DMS114 treated with DMSO at 0.1 percent for 48 hours (cell line): ENCODE results near the gene ADIPOR2.

Experiments
- DNase-seq: peaks from one replicate; lab custom pipeline; 2025; ENCODE audit not compliant: unreplicated experiment; lab: John Stamatoyannopoulos, UW

Gene ADIPOR2, protein sequence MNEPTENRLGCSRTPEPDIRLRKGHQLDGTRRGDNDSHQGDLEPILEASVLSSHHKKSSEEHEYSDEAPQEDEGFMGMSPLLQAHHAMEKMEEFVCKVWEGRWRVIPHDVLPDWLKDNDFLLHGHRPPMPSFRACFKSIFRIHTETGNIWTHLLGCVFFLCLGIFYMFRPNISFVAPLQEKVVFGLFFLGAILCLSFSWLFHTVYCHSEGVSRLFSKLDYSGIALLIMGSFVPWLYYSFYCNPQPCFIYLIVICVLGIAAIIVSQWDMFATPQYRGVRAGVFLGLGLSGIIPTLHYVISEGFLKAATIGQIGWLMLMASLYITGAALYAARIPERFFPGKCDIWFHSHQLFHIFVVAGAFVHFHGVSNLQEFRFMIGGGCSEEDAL

DNA sequence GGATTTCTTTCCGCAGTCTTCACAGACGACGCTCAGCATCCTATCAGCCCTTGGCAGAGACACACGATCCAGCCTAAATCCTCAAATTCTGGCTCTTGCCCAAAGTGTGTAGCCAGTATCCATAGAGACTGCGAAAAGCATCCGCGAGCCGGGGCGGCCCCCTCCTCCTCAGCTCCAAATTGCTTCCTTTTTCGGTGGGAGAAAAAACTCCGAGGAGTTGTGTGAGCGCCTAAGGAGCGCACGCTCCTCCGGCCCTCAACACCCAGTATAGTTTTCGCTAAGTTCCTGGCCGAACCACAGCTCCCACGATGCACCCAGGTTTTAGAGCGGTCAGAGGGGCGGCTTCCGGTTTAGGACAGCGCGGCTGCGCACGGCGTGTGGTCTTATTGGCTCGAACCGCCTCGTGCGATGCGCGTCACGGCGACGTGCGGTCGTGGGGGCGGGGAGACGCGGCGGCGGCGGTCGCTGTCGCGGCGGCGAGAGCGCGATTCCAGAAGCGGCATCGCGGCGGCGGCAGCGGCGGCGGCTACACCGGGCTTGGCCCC, at the start of gene ADIPOR2:
ADIPOR2 (plus strand) TSS at position 493 of the 545 bp plus-strand sequence. CDS start 63,274 bp downstream, outside the sequence.
- peak; percentile 90 for DNase-seq

DNA sequence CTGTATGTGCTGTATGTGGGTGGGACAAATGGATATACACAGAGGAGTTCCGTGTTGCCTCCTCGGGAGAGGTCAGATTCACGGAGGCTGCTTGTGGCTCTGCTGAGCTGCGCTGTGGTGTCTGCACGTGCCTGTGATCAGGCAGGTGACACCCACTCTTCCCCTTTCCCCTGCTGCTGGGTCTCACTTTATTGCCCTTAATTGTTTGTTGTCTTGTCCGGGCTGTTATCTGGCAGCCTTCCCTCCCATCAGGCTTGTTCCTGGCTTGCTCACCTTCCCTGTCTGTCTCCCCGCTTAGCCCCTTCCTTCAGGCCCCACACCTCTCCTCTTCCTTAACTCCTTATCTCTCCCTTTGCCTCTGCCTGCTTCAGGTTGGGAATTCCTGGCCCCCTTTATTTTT, 48.4 kb upstream of the ADIPOR2 start:
- DNase-seq = no peak

DNA sequence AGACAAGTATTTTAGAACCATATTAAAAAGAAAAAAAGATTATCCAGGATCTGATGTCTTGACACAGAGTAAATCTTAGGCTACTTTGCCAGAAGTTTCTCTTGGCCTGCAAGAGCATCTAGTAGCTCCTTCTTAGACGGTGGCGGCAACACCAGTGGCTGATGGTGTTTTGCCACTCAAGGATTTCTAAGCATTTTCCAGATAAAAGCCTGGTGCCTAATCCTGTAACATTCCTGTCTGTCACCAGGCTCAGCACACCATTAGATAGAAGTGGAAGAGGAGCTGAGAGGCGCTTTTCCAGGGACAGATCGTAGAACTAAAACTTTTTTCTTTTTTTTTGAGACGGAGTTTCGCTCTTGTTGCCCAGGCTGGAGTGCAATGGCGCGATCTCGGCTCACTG, 47.8 kb upstream of the ADIPOR2 start:
- no peak for DNase-seq

DNA sequence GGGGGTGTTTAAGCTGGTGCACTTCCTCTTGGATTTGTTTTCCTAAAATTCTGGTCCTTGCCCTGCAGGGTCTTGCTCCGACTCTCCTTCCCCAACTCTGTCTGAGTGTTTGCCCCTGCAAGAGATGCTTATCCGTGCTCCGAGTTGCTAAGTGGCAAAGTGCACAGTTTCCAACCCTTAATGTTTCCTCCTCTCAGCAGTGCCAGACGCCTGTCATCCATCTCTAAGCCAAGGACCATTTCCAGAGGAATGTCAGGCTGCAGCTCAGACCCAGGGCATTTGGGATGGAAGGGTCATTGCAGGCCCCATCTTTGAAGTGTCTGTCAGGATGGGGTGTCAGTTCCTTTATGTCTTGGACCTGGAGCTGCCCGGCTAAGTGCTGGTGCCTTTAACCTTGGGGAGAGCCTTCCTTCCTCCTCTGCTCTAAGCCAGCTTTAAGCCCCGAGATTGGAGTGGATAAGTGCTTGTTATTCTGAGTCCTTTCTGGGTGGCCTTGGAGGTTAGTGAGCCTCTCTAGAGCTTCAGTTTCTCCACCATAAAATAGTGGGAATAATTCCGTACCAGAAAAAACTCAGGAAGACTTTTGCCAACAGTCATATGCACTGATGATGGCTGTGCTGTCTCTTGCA, 46.9 kb upstream of the ADIPOR2 start:
- no peak for DNase-seq

DNA sequence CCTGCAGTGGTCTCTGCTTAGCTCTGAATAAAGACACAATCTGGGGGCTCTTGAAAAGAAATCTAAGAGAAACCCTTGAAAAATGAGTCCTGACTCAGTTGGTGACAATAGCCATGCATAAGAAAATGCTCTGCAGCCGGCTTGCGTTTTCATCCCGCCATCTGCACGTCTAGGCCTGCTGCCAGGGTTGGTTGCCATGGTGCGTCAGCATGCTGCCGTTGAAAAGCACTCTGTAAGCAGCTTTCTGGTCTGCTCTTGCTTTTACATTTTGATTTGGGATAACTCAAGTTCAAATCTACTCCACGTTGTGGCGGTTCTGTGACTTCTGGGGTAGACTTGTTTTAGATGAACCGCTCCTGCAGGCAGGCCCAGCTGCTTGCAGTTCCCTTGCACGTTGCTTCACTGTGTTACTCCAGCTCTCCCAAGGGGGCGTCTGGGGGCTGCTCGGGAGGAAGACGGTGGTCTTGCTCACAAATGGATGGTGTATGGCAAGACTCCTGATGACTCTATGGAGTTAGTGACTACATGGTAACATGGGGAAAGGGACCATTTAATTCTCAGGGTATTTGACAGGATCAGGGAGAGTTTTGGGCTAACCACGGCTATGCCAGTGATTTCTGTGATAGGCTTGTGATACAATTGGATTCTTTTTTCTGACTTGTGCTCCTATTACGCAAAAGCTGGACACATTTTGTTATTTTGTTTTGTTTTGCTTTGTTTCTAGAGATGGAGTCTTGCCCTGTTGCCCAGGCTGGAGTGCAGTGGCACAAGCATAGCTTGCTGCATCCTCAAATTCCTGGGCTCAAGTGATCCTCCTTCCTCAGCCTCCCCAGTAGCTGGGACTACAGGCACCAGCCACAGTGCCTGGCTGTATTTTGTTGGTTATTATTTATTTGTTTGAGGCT, 46.1 kb upstream of the ADIPOR2 start:
- DNase-seq = no peak

DNA sequence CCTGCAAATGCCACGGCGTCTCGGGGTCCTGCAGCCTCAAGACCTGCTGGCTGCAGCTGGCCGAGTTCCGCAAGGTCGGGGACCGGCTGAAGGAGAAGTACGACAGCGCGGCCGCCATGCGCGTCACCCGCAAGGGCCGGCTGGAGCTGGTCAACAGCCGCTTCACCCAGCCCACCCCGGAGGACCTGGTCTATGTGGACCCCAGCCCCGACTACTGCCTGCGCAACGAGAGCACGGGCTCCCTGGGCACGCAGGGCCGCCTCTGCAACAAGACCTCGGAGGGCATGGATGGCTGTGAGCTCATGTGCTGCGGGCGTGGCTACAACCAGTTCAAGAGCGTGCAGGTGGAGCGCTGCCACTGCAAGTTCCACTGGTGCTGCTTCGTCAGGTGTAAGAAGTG, 45.1 kb upstream of the ADIPOR2 start:
- DNase-seq = no peak

DNA sequence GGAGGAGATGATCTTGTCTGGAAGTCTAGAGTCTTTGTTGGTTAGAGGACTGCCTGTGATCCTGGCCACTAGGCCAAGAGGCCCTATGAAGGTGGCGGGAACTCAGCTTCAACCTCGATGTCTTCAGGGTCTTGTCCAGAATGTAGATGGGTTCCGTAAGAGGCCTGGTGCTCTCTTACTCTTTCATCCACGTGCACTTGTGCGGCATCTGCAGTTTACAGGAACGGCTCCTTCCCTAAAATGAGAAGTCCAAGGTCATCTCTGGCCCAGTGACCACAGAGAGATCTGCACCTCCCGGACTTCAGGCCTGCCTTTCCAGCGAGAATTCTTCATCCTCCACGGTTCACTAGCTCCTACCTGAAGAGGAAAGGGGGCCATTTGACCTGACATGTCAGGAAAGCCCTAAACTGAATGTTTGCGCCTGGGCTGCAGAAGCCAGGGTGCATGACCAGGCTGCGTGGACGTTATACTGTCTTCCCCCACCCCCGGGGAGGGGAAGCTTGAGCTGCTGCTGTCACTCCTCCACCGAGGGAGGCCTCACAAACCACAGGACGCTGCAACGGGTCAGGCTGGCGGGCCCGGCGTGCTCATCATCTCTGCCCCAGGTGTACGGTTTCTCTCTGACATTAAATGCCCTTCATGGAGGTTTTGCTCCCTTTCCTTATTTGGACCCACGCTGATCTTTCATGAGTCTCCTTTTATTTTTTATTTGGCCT, 44.1 kb upstream of the ADIPOR2 start:
- DNase-seq = no peak

DNA sequence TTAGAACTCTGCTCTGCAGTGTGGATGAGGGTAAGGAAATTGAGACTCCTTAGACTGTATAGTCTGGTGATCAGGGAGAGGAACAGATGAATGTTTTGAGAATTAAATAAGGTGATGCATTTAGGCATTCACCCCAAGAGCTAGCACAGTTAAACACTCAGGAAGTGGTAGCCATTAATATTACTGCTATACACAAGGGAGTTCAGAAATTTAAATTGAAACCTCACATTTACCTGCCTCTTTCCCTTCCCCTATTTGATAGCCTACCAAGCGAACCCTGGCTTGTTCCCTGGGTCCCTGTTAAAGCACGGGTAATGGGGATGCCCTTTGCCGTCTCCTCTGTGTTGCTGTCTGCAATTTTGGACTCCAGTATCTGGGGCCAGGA, 43.6 kb upstream of the ADIPOR2 start:
- DNase-seq = no peak

DNA sequence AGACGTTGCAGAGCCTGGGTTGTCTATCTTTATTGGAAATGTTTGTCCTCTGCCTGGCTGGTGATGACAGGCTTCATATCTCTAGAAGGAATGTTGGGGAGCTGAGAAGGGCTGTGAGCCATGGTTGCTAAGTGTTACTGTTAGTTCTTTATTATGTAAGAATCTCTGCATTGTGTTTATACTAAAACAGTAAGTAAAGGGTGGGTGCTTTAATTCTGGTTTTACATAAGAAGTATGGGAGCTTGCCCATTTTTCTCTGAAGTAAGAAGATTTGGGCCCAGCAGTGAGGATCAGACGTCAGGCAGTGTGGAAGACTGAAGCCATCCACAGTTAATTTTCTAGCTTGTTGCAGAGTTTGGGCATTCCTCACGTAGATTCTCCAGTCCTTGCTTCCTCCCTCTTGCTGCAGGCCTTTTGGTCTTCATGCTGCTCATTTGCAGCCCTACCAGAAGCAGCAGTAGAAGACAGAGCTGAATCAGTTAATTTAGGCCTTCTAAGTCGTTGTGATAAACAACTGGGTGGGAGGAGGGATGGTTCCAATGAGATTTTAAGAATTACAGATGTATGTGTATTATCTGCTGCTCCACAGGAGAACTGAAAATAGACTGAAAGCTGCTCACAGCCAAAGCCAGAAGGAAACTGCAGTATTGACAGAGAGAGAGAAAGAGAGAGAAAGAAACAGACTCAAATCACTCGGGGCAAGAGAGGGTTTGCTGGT, 40.5 kb upstream of the ADIPOR2 start:
- no peak for DNase-seq

DNA sequence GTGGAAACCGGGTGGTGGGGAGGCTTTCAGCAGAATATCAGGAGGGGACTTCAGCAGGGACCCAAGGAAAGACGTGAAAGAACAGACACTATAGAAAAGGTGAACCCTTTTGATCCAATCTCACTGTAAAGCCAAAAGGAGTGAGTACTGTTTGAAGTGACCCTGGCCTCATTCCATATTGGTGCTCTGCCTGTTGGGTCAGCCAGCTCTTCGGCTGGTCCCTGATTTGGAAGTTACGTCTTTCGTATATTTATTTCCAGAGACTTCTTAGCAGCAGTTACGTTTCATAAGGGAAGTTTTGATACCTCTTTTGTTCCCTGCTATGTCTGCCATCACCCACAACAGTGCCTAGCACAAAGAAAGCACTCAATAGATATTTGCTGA, 39.9 kb upstream of the ADIPOR2 start:
- DNase-seq = no peak

DNA sequence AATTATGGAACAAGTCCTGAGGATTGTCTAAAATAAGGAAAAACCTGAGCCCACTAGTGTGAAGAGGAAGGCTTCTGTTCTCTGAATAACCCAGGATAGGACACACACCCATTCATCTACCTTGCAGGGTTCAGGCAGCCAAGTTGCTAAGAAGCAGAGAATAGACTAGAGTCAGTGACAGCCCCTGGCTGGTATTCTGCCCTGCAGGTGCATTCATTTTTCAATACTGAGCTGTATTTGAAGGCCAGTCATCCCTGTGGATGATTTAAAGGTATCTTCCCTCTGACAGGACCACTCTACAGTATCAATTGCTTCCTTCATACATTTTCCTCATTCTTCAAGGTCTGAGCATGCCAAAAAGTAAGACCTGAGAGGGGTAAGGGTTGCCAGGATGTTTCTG, 38.9 kb upstream of the ADIPOR2 start:
- no peak for DNase-seq

DNA sequence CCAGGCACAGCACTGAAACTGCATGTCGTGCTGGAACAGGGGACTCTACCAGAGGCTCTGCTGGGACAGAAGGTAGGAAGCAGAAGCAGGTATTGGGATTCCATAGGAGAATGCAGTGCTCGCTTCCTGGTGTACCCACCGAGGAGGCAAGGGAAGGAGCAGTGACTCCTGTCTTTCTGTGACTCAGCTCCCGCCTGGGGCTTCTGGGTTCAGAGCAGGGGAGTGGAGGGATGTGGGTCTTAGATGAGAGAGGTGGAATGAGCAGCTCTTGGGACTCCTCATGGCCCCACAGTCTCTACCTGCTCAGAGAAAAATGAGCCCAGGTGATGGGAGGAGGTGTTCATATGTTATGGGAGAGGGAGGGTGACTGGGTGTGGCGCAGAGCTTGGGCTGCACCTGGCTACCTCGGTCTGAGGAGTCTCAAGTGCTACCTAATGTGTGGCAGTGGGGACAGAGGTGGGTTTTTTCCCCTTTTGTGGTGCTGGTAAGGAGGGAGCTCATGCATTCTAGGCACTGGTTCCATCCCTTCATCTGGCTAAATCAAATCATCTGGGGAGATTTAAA, 35.6 kb upstream of the ADIPOR2 start:
- DNase-seq = no peak

DNA sequence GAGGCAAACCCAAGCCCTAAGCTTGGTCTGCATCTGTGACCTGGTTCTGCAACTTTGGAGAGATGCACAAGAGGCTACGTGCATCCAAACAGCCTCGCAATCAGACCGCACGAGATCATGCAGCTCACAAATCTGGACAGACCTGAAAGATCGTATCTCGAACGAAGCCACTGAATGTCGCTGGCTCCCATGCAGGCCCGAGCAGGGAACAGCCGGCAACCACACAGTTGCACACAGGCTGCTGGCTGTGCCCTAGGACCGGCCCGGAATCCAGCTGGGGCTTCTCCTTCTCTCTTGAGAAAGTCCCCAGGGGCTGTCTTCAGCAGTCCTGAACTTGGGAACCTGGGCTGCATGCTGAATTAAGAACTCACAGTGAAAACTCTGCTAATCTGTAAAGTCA, 34.0 kb upstream of the ADIPOR2 start:
- DNase-seq = no peak

DNA sequence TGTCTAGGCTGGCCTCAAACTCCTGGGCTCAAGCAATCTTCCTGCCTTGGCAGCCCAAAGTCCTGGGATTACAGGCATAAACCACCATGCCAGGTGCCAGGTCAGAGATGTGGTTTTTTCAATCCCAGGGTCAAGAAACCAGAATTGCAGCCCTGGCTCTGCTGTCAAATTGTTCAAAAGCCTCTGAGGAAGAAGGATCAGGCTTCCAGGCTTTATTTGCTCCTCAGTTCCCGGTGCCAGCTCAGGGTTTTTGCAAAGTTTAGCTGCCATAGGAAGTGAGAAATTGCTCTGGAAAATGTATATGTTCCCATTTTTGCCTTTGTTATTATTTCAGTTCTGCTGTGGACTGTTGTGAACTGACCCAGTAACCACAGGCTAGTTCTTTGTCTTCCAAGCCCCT, 33.2 kb upstream of the ADIPOR2 start:
- DNase-seq = no peak

DNA sequence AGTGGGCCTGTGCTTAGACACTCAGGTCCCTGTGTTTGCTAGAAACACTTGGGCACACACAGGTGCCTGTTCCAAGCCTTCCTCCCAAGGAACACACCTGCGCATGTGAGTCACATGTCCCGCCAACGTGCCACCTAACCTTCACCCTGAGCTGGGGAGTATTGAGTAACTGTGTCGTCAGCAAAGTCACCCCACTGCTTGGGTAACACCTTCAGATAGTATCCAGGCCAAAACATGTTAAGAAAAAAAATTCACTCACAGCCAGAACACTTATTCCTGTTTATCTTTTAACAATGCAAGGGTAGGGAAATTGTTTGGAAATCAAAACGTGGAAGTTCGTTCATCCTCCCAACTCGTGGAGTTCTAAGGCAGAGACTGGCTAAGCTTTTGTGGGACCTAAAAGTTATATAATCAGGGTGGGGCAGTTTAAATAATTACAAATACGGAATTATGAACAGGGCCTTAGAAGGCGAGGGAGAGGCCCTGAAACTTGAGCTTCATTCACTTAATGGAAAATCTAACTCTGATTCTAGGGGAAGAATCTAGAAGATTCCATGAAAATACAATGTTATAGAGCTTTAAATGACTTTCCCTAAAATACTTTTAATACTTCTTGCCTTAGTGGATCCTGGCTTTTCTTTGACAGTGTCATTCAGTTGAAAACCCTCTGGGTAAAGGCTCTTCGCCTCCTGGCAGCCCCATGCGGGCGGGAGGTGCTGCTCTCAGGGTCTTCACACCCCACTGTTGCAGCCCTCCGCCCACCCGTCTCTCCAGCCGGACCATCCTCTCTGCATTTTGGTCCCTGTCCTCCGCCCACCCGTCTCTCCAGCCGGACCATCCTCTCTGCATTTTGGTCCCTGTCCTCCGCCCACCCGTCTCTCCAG, 30.3 kb upstream of the ADIPOR2 start:
- no peak for DNase-seq

DNA sequence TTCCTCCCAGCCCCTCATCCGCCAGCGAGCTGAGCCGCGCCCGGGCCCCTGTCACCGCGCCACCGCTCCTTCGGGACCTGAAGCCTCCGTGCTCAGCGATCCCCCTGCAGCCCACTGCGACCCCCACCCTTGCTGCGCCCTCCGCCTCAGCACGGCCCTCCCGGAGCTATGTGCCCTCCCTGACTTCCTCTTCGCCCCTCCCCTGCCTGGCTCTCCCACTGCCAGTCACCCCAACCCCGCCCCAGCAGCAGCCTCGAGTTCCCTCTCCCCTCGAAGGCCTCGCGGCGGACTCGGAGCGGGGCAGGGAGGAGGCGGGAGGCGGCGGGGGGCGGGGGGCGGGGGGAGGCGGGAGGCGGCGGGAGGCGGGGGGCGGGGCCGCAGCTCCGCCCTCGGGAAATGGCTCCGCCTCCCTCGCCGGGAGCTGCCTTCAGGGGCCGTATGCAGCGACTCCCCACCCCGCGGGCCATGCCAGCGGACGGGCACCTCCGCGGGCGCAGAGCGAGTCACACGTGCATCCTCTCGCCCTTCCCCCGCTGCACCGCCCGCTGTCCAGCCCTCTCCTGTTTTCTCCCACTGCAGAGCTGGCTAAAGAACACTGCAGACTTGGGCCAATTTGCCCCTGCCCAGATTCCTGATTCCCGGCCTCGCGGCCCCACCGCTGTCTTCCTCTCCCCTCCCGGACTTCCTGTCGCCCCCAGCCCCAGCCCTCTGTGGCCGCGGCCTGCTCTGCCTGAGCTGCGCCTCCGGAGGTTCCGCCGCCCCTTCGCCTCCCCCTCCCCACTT, 29.1 kb upstream of the ADIPOR2 start:
- DNase-seq = peak; percentile 72

DNA sequence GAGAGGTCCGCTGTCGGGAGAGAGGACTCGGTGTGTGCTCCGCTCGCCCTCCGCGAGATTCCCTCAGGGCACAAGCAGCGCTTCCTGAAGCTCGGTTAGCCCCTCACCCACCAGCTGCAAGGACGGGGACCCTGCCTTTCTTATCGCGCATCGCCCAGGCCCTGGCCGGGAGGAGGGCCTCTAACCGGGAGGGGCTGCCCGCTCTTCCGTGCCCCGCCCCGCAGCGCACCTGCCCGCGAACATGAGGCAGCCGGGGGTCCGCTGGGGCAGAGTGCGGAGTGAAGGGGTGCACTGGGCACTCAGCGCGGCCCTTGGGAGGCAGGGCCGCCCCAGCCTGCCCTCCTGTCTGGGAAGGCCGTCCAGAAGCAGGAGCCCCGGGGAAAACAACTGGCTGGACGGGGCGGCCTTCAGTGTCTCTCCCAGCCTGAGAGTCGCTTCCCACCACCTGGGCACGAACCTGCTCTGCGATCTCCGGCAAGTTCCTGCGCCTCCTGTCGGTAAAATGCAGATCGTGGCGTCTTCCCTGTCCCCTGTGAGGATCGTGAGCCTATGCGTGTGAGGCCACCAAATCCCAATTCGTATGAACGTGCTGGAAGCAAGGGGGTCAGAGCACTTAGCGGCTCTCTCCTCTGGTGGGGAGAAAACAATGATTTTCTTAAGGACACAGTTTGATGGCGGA, 28.0 kb upstream of the ADIPOR2 start:
- no peak for DNase-seq
